MM.1S (cell line): ENCODE data around the gene RAB20.

Experiments used
- DNase-seq: peaks from one replicate; pipeline ENCODE4 v3.0.0-alpha.2; 2015
- H2AFZ ChIP-seq: fragments of 300-600 bp; sonication (generic); 2 replicates; pipeline ENCODE4 v1.6.0; 2016; ENCODE audit warnings: antibody characterized with exemption, low read length
- H3F3A ChIP-seq: fragments of 300-600 bp; sonication (generic); 2 replicates; pipeline ENCODE4 v1.6.1; 2016; ENCODE audit warnings: mild to moderate bottlenecking, antibody characterized with exemption, low read length, moderate library complexity, mixed read lengths; ENCODE audit not compliant: insufficient read depth
- H3K27ac ChIP-seq: fragments of 300-600 bp; sonication (generic); 2 replicates; pipeline ENCODE4 v1.5.1; 2016; ENCODE audit warnings: mild to moderate bottlenecking, low read length
- H3K27me3 ChIP-seq: fragments of 300-600 bp; sonication (generic); replicated peaks from 2 replicates; pipeline ENCODE4 v1.6.0; 2016; ENCODE audit warnings: low read length; ENCODE audit not compliant: insufficient read depth
- H3K36me3 ChIP-seq: fragments of 300-600 bp; sonication (generic); replicated peaks from 2 replicates; pipeline ENCODE4 v1.6.1; 2016; ENCODE audit warnings: mild to moderate bottlenecking, low read length, mixed read lengths; ENCODE audit not compliant: insufficient read depth
- H3K4me1 ChIP-seq: fragments of 300-600 bp; sonication (generic); 2 replicates; pipeline ENCODE4 v1.6.1; 2016; ENCODE audit warnings: low read length, mixed read lengths
- H3K4me2 ChIP-seq: fragments of 300-600 bp; sonication (generic); 2 replicates; pipeline ENCODE4 v1.6.0; 2016; ENCODE audit warnings: low read depth, low read length
- H3K4me3 ChIP-seq: fragments of 300-600 bp; sonication (generic); 2 replicates; pipeline ENCODE4 v1.5.1; 2016; ENCODE audit warnings: low read length, mixed read lengths
- H3K79me2 ChIP-seq: fragments of 300-600 bp; sonication (generic); 2 replicates; pipeline ENCODE4 v1.6.1; 2016; ENCODE audit warnings: mixed run types, low read length, mixed read lengths
- H3K9ac ChIP-seq: fragments of 300-600 bp; sonication (generic); 2 replicates; pipeline ENCODE4 v1.6.1; 2016; ENCODE audit warnings: low read length, mixed read lengths
- H3K9me2 ChIP-seq: fragments of 300-600 bp; sonication (generic); replicated peaks from 2 replicates; pipeline ENCODE4 v1.6.1; 2016; ENCODE audit warnings: mild to moderate bottlenecking, low read length, mixed read lengths; ENCODE audit not compliant: insufficient read depth
- H3K9me3 ChIP-seq: fragments of 300-600 bp; sonication (generic); replicated peaks from 2 replicates; pipeline ENCODE4 v1.6.1; 2016; ENCODE audit warnings: mild to moderate bottlenecking, low read length, mixed read lengths; ENCODE audit not compliant: insufficient read depth
- H4K20me1 ChIP-seq: fragments of 300-600 bp; sonication (generic); 2 replicates; pipeline ENCODE4 v1.6.1; 2016; ENCODE audit warnings: mild to moderate bottlenecking, low read length, moderate library complexity, mixed read lengths; ENCODE audit not compliant: insufficient read depth
- CTCF ChIP-seq: fragments of 300-600 bp; sonication (generic); IDR thresholded peaks from 2 replicates; pipeline ENCODE4 v1.5.1; 2016; ENCODE audit warnings: antibody characterized with exemption, low read length, mixed read lengths
- EZH2 ChIP-seq: fragments of 300-600 bp; sonication (generic); optimal IDR thresholded peaks from 2 replicates; pipeline ENCODE3; 2017; ENCODE audit warnings: low read depth, mild to moderate bottlenecking, antibody characterized with exemption, low read length, mixed read lengths
- EZH2phosphoT487 ChIP-seq: fragments of 300-600 bp; sonication (generic); IDR thresholded peaks from 2 replicates; pipeline ENCODE4 v1.6.1; 2018; ENCODE audit warnings: antibody characterized with exemption, low read length

RAB20 gene

GRCh38 chr13:110501188-110501587 lies 60.3 kb downstream of the RAB20 start:
- TF ChIP-seq CTCF (no peak), EZH2phosphoT487 (no peak), EZH2 (no peak)
- H2AFZ ChIP-seq = no peak overlapping the region
- no peaks in the 10 kb centered on the region for H4K20me1 ChIP-seq
- no peaks in the 10 kb centered on the region for H3K79me2 ChIP-seq
- H3K36me3 ChIP-seq = no peaks in the 10 kb centered on the region
- no peaks in the 10 kb centered on the region for H3K4me1 ChIP-seq
- H3K27ac ChIP-seq = no peak overlapping the region
- no peaks in the 10 kb centered on the region for H3K9me2 ChIP-seq
- H3K4me2 ChIP-seq = no peak overlapping the region
- no peaks in the 10 kb centered on the region for H3K9me3 ChIP-seq
- DNase-seq = no peak
- no peaks in the 10 kb centered on the region for H3F3A ChIP-seq
- H3K27me3 ChIP-seq = no peaks in the 10 kb centered on the region
- no peak overlapping the region for H3K4me3 ChIP-seq
- no peak overlapping the region for H3K9ac ChIP-seq

- no peaks in the 10 kb centered on the region for H4K20me1 ChIP-seq
- no peak overlapping the region for H3K4me2 ChIP-seq
- no peaks in the 10 kb centered on the region for H3K4me1 ChIP-seq
- H3F3A ChIP-seq = no peaks in the 10 kb centered on the region
- no peak for TF ChIP-seq EZH2phosphoT487
- no peak for TF ChIP-seq EZH2
- no peak for TF ChIP-seq CTCF
- H3K9ac ChIP-seq = no peak overlapping the region
- no peak for DNase-seq
- H3K9me2 ChIP-seq = no peaks in the 10 kb centered on the region
- no peaks in the 10 kb centered on the region for H3K36me3 ChIP-seq
- H3K4me3 ChIP-seq = no peak overlapping the region
- H3K27ac ChIP-seq = no peak overlapping the region
- no peaks in the 10 kb centered on the region for H3K9me3 ChIP-seq
- H3K27me3 ChIP-seq = no peaks in the 10 kb centered on the region
- no peaks in the 10 kb centered on the region for H3K79me2 ChIP-seq
- no peak overlapping the region for H2AFZ ChIP-seq
These were observed 61.2 kb downstream of the RAB20 start for GRCh38 chr13:110500341-110500740.

- Histone ChIP-seq H3K27ac (no peak overlapping the region), H3K4me3 (no peak overlapping the region), H3K27me3 (no peaks in the 10 kb centered on the region), H3K9ac (no peak overlapping the region), H3K36me3 (no peaks in the 10 kb centered on the region), H3K4me2 (no peak overlapping the region), H2AFZ (no peak overlapping the region), H3K4me1 (no peaks in the 10 kb centered on the region), H3K9me3 (no peaks in the 10 kb centered on the region), H4K20me1 (no peaks in the 10 kb centered on the region), H3K79me2 (no peaks in the 10 kb centered on the region), H3K9me2 (no peaks in the 10 kb centered on the region), H3F3A (no peaks in the 10 kb centered on the region)
- DNase-seq = no peak
- no peak for TF ChIP-seq EZH2
- no peak for TF ChIP-seq CTCF
- no peak for TF ChIP-seq EZH2phosphoT487
These were observed 61.8 kb downstream of the RAB20 start for GRCh38 chr13:110499621-110500281.
